ENCODE data around the gene SACM1L.

Gene SACM1L

DNA sequence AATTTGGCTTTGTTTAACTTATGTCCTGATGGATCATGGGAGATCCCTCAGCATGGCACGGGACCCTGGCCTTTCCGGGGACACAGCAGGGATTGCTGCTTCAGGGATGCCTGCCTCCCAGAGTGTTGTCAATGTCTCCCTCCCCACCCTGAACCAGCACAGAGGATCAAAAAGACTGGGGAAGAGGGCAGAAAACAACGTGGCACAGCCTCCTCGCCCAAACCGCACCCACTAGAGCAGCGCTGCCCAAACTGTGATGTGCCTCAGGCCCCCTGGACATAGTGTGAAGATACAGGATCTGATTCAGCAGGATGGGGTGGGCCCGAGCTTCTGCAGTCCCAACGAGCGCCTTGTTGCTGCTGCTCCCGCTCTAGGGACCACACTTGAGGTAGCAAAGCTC is 72.6 kb downstream of the SACM1L start:
- Histone ChIP-seq H3K9me3 (ENCODE audit: control insufficient read depth, insufficient read depth, low read depth, low read length) (no peaks in the 10 kb centered on the region), H3K36me3 (ENCODE audit: control insufficient read depth in 2 of 2, insufficient read depth in 1 of 2, low read length in 2 of 2) (no peaks in the 10 kb centered on the region), H3K4me1 (ENCODE audit: control insufficient read depth, insufficient read depth, low read length) (no peaks in the 10 kb centered on the region), H3K4me3 (ENCODE audit: low read depth, low read length) (no peak overlapping the region), H3K27ac (ENCODE audit: extremely low read depth, low read depth, low read length) (no peak overlapping the region)
- TF ChIP-seq ZBTB6 (tag by site-specific recombination; IDR thresholded peaks at IDR 0.05) (no peak), ZNF169 (tag by site-specific recombination; IDR thresholded peaks at IDR 0.05) (no peak), ZNF23 (tag by site-specific recombination; IDR thresholded peaks at IDR 0.05; ENCODE audit: borderline replicate concordance) (no peak), ZNF341 (tag by site-specific recombination; IDR thresholded peaks at IDR 0.05; ENCODE audit: low read depth) (no peak), ZNF10 (tag by site-specific recombination; IDR thresholded peaks at IDR 0.05) (no peak), ZBTB17 (tag by site-specific recombination; IDR thresholded peaks at IDR 0.05) (no peak), GLIS1 (tag by site-specific recombination; IDR thresholded peaks at IDR 0.05) (no peak), ZNF221 (tag by site-specific recombination; IDR thresholded peaks at IDR 0.05; ENCODE audit: borderline replicate concordance) (no peak), ZNF239 (tag by site-specific recombination; IDR thresholded peaks at IDR 0.05) (no peak), ZNF132 (tag by site-specific recombination; IDR thresholded peaks at IDR 0.05; ENCODE audit: borderline replicate concordance) (no peak), TCF7L2 (IDR thresholded peaks at IDR 0.05; ENCODE audit: borderline replicate concordance, low read depth, low read length) (no peak), ZNF133 (tag by site-specific recombination; IDR thresholded peaks at IDR 0.05) (no peak), BCL11A (tag by site-specific recombination; IDR thresholded peaks at IDR 0.05; ENCODE audit: low read depth) (no peak), ZNF510 (tag by site-specific recombination; IDR thresholded peaks at IDR 0.05; ENCODE audit: insufficient replicate concordance) (no peak), ZNF48 (tag by site-specific recombination; IDR thresholded peaks at IDR 0.05) (no peak), ZNF174 (tag by site-specific recombination; IDR thresholded peaks at IDR 0.05) (no peak)
- TF ChIP-seq, protein P1, sequence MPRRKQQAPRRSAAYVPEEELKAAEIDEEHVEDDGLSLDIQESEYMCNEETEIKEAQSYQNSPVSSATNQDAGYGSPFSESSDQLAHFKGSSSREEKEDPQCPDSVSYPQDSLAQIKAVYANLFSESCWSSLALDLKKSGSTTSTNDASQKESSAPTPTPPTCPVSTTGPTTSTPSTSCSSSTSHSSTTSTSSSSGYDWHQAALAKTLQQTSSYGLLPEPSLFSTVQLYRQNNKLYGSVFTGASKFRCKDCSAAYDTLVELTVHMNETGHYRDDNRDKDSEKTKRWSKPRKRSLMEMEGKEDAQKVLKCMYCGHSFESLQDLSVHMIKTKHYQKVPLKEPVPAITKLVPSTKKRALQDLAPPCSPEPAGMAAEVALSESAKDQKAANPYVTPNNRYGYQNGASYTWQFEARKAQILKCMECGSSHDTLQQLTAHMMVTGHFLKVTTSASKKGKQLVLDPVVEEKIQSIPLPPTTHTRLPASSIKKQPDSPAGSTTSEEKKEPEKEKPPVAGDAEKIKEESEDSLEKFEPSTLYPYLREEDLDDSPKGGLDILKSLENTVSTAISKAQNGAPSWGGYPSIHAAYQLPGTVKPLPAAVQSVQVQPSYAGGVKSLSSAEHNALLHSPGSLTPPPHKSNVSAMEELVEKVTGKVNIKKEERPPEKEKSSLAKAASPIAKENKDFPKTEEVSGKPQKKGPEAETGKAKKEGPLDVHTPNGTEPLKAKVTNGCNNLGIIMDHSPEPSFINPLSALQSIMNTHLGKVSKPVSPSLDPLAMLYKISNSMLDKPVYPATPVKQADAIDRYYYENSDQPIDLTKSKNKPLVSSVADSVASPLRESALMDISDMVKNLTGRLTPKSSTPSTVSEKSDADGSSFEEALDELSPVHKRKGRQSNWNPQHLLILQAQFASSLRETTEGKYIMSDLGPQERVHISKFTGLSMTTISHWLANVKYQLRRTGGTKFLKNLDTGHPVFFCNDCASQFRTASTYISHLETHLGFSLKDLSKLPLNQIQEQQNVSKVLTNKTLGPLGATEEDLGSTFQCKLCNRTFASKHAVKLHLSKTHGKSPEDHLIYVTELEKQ (tag by site-specific recombination; IDR thresholded peaks at IDR 0.05; ENCODE audit: borderline replicate concordance) = no peak
- TF ChIP-seq, protein P2, sequence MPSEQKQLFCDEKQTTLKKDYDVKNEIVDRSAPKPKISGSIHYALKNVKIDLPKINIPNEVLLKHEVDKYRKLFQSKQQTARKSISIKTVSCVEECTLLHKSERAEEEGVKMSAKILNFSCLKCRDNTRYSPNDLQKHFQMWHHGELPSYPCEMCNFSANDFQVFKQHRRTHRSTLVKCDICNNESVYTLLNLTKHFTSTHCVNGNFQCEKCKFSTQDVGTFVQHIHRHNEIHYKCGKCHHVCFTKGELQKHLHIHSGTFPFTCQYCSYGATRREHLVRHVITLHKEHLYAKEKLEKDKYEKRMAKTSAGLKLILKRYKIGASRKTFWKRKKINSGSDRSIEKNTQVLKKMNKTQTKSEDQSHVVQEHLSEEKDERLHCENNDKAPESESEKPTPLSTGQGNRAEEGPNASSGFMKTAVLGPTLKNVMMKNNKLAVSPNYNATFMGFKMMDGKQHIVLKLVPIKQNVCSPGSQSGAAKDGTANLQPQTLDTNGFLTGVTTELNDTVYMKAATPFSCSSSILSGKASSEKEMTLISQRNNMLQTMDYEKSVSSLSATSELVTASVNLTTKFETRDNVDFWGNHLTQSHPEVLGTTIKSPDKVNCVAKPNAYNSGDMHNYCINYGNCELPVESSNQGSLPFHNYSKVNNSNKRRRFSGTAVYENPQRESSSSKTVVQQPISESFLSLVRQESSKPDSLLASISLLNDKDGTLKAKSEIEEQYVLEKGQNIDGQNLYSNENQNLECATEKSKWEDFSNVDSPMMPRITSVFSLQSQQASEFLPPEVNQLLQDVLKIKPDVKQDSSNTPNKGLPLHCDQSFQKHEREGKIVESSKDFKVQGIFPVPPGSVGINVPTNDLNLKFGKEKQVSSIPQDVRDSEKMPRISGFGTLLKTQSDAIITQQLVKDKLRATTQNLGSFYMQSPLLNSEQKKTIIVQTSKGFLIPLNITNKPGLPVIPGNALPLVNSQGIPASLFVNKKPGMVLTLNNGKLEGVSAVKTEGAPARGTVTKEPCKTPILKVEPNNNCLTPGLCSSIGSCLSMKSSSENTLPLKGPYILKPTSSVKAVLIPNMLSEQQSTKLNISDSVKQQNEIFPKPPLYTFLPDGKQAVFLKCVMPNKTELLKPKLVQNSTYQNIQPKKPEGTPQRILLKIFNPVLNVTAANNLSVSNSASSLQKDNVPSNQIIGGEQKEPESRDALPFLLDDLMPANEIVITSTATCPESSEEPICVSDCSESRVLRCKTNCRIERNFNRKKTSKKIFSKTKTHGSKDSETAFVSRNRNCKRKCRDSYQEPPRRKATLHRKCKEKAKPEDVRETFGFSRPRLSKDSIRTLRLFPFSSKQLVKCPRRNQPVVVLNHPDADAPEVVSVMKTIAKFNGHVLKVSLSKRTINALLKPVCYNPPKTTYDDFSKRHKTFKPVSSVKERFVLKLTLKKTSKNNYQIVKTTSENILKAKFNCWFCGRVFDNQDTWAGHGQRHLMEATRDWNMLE (tag by site-specific recombination; conservative IDR thresholded peaks at IDR 0.05; ENCODE audit: low read depth) = no peak
- ChIA-PET CTCF (interaction anchor here (0.7 to 6.1 kb wide), 8 partner anchors 19 to 1151 kb away, joined by 3 to 30 read pairs (median 4); no protein-coding TSS in a partner anchor), POLR2A (no interaction called here)

All from HEK293 (cell line).